SU-DHL-6 (cell line): Measurements from ENCODE around the gene USP6NL.

Source experiments
- H2AFZ ChIP-seq: fragments of 200-600 bp; sonication (generic); 2 replicates; pipeline ENCODE4 v1.6.1; 2014; ENCODE audit warnings: low read depth, mild to moderate bottlenecking, moderate library complexity, mixed read lengths, antibody characterized with exemption, low read length; ENCODE audit not compliant: severe bottlenecking
- H3F3A ChIP-seq: fragments of 200-600 bp; shearing (Covaris generic); 2 replicates; pipeline ENCODE4 v1.6.0; 2016; ENCODE audit warnings: antibody characterized with exemption, mild to moderate bottlenecking; ENCODE audit not compliant: insufficient read depth
- H3K27ac ChIP-seq: fragments of 200-600 bp; sonication (generic); 2 replicates; pipeline ENCODE4 v1.5.1; 2016; ENCODE audit warnings: low read depth, mild to moderate bottlenecking, low read length, moderate library complexity, mixed read lengths
- H3K27me3 ChIP-seq: fragments of 200-600 bp; sonication (generic), shearing (Covaris generic); 2 replicates; pipeline ENCODE4 v1.6.0; 2014; ENCODE audit warnings: mild to moderate bottlenecking, low read length
- H3K36me3 ChIP-seq: fragments of 200-600 bp; sonication (generic); 2 replicates; pipeline ENCODE4 v1.6.1; 2014; ENCODE audit warnings: mild to moderate bottlenecking, low read length, mixed read lengths
- H3K4me2 ChIP-seq: fragments of 300-600, 200-600 bp; shearing (Covaris generic), sonication (generic); 2 replicates; pipeline ENCODE4 v1.6.0; 2014; ENCODE audit warnings: low read length, low read depth, mild to moderate bottlenecking; ENCODE audit not compliant: poor library complexity, severe bottlenecking
- H3K4me3 ChIP-seq: fragments of 200-600 bp; sonication (generic); 2 replicates; pipeline ENCODE4 v1.5.1; 2014; ENCODE audit warnings: antibody characterized with exemption, low read length, mild to moderate bottlenecking, mixed read lengths; ENCODE audit not compliant: insufficient read depth, poor library complexity, severe bottlenecking
- H3K79me2 ChIP-seq: fragments of 200-600 bp; sonication (generic); 2 replicates; pipeline ENCODE4 v1.6.1; 2014; ENCODE audit warnings: mild to moderate bottlenecking, low read length, moderate library complexity; ENCODE audit not compliant: insufficient read depth
- H3K9ac ChIP-seq: fragments of 200-600 bp; sonication (generic); 2 replicates; pipeline ENCODE4 v1.7.0; 2014; ENCODE audit warnings: mild to moderate bottlenecking, low read length
- H3K9me2 ChIP-seq: fragments of 200-600 bp; sonication (generic); replicated peaks from 2 replicates; pipeline ENCODE4 v1.6.1; 2014; ENCODE audit warnings: low read length; ENCODE audit not compliant: insufficient read depth
- H3K9me3 ChIP-seq: fragments of 200-600 bp; sonication (generic); 2 replicates; pipeline ENCODE4 v1.6.1; 2014; ENCODE audit warnings: low read length, mixed read lengths; ENCODE audit not compliant: insufficient read depth
- H4K20me1 ChIP-seq: fragments of 200-600 bp; sonication (generic); 2 replicates; pipeline ENCODE4 v1.6.1; 2014; ENCODE audit warnings: low read depth, mild to moderate bottlenecking, antibody characterized with exemption, low read length, moderate library complexity, mixed read lengths
- EZH2phosphoT487 ChIP-seq: fragments of 200-600 bp; sonication (generic), shearing (Covaris generic); conservative IDR thresholded peaks from 2 replicates; pipeline ENCODE4 v1.6.1; 2018; ENCODE audit warnings: mild to moderate bottlenecking, antibody characterized with exemption, low read length, moderate library complexity, mixed read lengths
- TF ChIP-seq, protein P1 (sequence below): fragments of 200-600 bp; sonication (generic); IDR thresholded peaks from one replicate; pipeline ENCODE4 v1.5.1; 2017; ENCODE audit warnings: antibody characterized with exemption, mild to moderate bottlenecking, low read length, moderate library complexity; ENCODE audit not compliant: insufficient read depth, poor library complexity, severe bottlenecking

USP6NL gene

GRCh38 chr10:11449761-11450160, 161.7 kb downstream of the USP6NL start:
- H3K27me3 ChIP-seq, result no peaks in the 10 kb centered on the region
- no peak overlapping the region for H3K4me2 ChIP-seq
- no peaks in the 10 kb centered on the region for H4K20me1 ChIP-seq
- no peak overlapping the region for H3K4me3 ChIP-seq
- TF ChIP-seq, protein P1, sequence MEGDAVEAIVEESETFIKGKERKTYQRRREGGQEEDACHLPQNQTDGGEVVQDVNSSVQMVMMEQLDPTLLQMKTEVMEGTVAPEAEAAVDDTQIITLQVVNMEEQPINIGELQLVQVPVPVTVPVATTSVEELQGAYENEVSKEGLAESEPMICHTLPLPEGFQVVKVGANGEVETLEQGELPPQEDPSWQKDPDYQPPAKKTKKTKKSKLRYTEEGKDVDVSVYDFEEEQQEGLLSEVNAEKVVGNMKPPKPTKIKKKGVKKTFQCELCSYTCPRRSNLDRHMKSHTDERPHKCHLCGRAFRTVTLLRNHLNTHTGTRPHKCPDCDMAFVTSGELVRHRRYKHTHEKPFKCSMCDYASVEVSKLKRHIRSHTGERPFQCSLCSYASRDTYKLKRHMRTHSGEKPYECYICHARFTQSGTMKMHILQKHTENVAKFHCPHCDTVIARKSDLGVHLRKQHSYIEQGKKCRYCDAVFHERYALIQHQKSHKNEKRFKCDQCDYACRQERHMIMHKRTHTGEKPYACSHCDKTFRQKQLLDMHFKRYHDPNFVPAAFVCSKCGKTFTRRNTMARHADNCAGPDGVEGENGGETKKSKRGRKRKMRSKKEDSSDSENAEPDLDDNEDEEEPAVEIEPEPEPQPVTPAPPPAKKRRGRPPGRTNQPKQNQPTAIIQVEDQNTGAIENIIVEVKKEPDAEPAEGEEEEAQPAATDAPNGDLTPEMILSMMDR, result no peak
- no peak for TF ChIP-seq EZH2phosphoT487
- no peak overlapping the region for H3K9ac ChIP-seq
- no peak overlapping the region for H3K27ac ChIP-seq
- H3K36me3 ChIP-seq, result no peaks in the 10 kb centered on the region
- H3K9me2 ChIP-seq, result no peaks in the 10 kb centered on the region
- H3K79me2 ChIP-seq, result no peaks in the 10 kb centered on the region
- H3K9me3 ChIP-seq, result no peaks in the 10 kb centered on the region
- H3F3A ChIP-seq, result 0 out of 2 replicates have a peak, but pooled peaks cover 7% of the 10 kb centered on the region
- H2AFZ ChIP-seq, result no peak overlapping the region

DNA sequence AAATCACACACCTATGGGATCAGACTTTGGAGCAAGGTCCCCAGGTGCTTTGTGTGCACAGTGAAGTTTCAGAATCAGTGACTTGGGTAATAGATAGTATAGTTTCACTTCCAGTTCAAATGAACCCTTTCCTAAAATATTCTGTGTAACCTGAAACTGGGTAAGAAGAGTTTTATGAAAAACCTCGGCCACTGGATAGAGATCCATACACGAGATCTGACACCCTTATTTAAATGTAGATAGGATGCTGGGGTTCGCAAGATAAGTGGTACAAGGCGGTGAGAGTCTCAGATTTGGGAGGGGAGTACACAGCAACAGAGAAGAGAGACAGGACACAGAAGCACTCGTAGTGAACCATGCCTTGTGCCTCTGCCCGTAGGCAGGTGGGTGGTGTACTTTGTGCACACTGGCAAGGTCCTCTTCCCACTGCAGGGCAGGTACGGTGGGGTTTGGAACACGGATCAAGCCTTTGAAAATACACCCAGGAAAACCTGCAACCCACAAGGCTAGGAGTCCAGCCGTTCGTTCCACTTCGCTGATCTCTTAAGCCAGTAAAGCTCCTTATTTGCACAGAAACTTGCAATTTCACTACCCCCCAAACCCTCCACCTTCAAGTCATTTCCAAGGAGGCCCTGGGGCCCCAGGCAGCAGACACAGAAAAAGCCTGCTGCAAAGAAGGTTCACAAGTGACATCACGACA, 162.8 kb downstream of the USP6NL start:
- Histone ChIP-seq H3F3A (0 out of 2 replicates have a peak, but pooled peaks cover 7% of the 10 kb centered on the region), H3K79me2 (no peaks in the 10 kb centered on the region), H3K9ac (peak overlapping the region; percentile 15; the same call in 1 of the 2 replicates), H3K27ac (peak overlapping the region; percentile 38), H3K4me3 (peak overlapping the region; percentile 23), H3K9me3 (no peaks in the 10 kb centered on the region), H3K27me3 (no peaks in the 10 kb centered on the region), H4K20me1 (no peaks in the 10 kb centered on the region), H3K4me2 (peak overlapping the region; percentile 60), H3K36me3 (no peaks in the 10 kb centered on the region), H3K9me2 (no peaks in the 10 kb centered on the region), H2AFZ (peak overlapping the region; percentile 18)
- TF ChIP-seq, protein P1, result no peak

GRCh38 chr10:11448190-11448544, 163.3 kb downstream of the USP6NL start:
- Histone ChIP-seq H3K36me3 (no peaks in the 10 kb centered on the region), H3K9ac (peak overlapping the region; percentile 15; the same call in 1 of the 2 replicates), H4K20me1 (no peaks in the 10 kb centered on the region), H3F3A (0 out of 2 replicates have a peak, but pooled peaks cover 5% of the 10 kb centered on the region), H3K27me3 (no peaks in the 10 kb centered on the region), H3K79me2 (no peaks in the 10 kb centered on the region), H2AFZ (peak overlapping the region; percentile 18), H3K4me3 (peak overlapping the region; percentile 23), H3K27ac (peak overlapping the region; percentile 38), H3K4me2 (peak overlapping the region; percentile 60), H3K9me3 (no peaks in the 10 kb centered on the region), H3K9me2 (no peaks in the 10 kb centered on the region)
- TF ChIP-seq, protein P1, result no peak
- no peak for TF ChIP-seq EZH2phosphoT487
